IPS DF 19.7 (cell line): ENCODE data around the gene PTPRQ.
A peak's percentile ranks its signal among the peaks of the same experiment; 100 is the strongest.
"Not testable (repeated sequence)": the region's sequence is repeated elsewhere in the genome, so short reads cannot be mapped to it uniquely, and the experiment has no call there.

Source experiments
- DNase-seq: peaks from one replicate; pipeline ENCODE4 v3.0.0-alpha.2; 2013; ENCODE audit warnings: low read depth, low spot score

The PTPRQ gene

DNA sequence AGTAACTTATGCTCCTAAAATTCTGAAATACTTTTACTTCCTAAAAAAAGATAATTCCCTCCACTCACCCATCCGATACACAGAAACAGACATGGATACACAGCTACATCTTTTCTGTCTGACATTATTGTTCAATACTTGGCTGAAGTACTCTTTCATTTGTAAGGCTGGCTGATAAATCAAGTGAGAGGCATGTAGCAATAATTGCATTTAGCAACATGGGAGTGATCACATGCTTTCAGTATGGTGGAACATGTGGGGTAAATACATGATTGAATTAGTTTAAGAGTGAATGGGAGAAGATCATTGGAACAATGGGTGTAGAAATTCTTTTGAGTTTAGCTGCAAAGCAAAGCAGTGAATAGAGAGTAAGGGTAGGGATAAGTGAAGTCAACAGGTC is 25.6 kb downstream of the PTPRQ start:
- DNase-seq = no peak

DNA sequence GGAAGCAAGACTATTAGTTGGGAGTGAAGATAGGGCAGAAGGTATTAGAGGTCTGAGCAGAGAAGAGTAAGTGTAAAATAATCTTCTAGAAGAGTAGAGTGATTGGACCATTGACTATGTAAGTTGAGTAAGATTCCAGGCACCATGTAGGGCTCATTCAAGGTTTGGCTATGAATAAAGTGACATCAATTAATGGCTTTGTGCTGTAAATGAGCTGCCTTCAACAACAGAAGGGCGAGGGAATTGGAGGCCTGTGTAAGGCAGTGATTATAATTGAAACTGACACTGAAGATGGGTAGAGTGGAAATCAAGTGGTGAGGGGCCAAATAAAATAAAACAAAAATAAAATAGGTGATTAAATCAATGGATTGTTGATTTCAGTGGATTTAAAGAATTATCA is 26.4 kb downstream of the PTPRQ start:
- DNase-seq = peak; percentile 45

DNA sequence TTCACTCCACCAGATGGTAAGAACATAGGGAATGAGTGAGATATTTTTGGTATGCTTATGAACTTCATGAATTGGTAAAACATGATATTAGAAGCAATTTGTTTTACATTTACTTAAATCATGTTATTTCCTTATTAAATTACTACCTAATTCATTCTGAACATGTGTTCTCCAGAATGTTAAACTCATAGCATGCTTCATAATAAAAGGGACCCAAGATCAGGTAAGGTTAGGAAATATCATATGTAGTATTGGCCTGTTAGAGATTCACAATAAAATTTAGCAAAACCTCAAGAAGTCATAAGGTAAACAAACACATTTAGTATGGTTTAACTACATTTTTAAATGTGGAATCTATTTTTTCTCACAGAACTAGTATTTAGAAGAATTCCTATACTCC is 28.2 kb downstream of the PTPRQ start:
- DNase-seq = no peak

DNA sequence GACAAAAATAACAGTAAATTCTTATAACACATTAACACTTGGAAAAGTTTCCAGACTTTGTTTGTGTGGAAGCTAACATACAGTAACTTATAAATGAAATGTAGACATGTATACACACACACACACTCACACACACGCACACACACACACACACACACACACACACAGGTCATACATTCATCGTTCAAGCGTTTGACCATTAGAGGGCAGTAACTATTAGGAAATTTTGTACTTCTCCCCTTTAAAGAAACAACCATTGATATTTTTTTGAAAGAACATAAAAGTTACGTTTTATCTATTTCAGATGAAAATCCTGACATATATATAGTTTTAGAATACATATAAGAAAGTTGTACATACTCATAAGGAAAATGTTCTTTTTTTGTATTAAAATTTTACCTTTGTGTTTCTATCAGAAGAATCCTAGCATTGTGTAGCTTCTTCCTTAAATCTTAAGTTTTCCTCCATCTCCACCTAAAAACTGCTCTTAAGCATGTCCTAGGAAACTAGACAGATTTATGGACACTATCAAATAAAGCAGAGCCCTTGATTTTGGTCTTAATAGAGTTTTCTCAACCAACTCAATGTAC is 29.0 kb downstream of the PTPRQ start:
- DNase-seq = no peak

DNA sequence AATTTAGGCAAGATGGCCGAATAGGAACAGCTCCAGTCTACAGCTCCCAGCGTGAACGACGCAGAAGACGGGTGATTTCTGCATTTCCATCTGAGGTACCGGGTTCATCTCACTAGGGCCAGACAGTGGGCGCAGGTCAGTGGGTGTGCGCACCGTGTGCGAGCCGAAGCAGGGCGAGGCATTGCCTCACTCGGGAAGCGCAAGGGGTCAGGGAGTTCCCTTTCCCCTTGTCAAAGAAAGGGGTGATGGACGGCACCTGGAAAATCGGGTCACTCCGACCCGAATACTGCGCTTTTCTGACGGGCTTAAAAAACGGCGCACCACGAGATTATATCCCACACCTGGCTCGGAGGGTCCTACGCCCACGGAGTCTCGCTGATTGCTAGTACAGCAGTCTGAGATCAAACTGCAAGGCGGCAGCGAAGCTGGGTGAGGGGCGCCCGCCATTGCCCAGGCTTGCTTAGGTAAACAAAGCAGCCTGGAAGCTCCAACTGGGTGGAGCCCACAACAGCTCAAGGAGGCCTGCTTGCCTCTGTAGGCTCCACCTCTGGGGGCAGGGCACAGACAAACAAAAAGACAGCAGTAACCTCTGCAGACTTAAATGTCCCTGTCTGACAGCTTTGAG is 33.6 kb downstream of the PTPRQ start:
- not testable (repeated sequence) for DNase-seq

DNA sequence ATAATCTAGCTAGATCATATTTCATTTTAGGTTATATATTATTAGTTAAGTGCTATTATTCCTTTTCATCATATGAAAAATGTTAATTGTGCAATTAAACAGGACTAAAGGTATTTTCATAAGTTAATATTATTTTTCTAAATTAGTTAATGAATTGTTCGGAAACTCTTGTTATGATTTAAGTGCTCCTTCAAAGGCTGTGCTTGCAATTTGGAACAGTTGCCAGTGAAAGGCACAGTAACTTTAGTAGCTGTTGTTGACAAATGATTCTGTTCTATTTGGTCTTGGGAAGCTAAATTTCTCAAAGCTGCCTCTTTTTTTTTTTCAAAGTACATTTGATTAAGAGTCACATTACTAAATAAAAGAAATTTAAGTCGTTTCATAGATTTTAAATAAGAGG is 40.7 kb downstream of the PTPRQ start:
- no peak for DNase-seq

DNA sequence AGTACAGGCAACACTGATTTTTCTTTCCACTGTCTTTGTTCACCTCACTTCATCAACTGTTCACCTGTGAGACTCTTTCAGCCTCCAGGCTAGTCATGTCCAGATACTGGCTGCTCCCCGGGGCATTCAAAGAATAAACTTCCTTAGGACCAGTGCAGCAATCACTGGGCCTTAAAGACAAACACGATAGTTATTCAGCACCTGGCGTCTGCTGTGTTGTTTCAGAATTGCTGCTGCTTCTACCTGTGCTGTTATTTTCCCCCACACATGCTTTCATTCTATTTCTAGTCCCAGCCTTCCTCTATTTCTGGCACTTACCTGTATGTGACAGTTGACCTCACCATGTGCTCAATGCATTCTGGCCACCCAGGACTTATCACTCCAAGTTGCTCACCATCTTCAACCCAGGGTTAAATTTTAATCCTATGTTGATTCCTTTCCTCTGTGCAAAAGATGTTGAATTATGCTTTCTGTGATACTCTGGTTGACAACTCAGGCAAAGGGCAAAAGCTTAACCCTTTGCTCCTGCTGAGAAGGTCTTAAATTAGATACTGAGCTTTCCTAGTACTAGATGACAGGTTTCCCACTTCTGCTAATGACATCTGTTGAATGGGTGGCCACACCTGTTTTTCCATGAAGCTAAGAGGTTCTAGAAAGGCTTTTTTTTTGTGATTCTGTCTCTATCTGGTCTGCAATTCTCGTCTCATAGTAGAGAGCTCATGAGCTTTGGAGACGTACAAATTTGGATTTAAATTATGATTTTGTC is 41.4 kb downstream of the PTPRQ start:
- no peak for DNase-seq

DNA sequence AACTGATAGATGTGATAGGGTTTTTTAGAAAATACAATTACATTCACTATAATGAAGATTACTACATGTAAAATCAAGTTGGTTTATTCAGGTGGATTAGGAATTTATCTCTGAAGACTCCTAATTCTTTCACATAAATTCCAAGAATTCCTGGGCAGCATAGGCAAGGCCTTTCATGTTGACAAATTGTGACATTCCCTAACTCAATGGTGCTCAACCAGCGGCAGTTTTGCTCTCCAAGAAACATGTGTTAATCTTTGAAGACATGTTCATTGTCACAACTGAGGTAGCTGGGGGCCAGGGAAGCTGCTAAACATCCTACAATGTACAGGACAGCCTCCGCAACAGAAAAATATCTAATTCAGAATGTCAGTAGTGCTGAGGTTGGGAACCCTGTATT is 46.3 kb downstream of the PTPRQ start:
- no peak for DNase-seq

DNA sequence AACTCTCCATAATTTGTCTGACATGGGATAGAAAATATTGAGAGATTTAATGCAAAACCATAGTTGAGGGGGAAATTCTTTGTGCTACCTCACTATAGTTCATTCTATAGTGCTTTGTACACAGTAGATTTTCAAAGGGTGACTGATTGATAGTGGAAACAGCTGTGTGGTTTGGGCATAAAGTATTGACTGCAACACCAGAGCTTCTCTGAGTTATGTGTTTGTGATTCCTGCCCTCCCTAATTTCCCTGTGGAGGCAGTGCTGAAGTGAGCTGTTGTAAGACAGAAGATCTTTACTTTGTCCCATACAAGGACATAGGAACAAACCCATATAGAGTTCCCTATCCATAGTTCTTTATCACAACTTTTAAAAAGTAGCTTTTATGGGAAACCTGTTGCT is 47.1 kb downstream of the PTPRQ start:
- DNase-seq = no peak

DNA sequence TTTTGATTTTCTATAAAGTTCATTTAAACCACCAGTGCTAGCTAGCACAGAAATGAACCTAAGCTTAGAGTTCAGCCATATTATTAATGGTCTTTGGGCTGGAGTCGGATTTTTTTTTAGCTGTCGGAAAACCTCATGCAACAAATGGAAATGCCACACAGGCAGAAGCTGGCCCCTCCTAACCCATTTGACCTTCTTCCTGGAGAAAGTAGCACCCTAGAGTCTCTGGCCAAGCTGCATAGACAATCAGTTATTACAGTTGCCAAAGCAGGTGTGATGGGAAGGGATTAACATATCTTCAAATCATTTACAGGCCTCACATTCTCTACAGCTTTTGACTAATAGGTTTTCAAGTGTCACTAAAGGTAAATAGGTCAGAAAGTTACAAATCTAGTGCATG is 49.4 kb downstream of the PTPRQ start:
- DNase-seq = no peak

DNA sequence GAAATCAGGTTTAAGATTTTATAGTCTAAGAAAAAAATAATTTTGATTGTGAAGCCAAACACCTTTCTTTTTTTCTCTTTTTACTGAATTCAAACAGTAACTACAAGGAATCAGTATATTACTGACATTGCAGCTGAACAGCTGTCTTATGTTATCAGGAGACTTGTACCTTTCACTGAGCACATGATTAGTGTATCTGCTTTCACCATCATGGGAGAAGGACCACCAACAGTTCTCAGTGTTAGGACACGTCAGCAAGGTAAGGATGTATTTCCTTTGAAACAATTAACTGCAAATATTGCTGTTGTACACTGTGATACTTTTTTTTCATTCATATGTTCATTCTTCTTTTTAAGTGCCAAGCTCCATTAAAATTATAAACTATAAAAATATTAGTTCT is 50.8 kb downstream of the PTPRQ start:
- DNase-seq = no peak

DNA sequence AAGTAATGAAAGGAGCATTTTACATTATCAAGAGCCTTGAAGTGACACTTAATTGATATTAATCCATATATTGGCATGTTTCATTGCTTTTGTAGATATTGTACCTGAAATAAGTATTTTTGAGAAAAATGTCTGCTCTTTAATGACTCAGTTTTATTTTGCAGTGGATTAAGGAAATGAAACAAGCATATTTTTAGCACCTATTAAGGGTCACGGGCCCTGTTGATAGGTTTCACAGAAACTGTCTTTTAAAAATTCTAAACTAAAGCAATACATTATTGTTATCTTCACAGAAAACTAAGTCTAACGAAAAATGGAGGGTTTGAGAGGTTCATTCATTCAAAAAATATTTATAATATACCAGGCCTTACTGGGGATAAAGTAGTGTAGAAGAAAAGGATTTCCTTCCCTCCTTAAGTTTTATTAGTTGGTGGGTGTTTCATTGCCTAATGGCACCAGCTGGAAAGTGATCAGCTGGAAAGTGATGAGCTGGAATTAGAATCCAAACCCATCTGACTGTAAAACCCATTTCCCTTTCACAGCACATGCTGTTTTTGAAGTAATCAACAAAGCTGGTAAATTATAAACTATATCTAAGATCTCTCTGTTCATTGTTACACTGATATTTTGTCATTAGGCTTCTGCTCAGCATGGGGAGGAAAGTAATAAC is 54.2 kb downstream of the PTPRQ start:
- DNase-seq = no peak

DNA sequence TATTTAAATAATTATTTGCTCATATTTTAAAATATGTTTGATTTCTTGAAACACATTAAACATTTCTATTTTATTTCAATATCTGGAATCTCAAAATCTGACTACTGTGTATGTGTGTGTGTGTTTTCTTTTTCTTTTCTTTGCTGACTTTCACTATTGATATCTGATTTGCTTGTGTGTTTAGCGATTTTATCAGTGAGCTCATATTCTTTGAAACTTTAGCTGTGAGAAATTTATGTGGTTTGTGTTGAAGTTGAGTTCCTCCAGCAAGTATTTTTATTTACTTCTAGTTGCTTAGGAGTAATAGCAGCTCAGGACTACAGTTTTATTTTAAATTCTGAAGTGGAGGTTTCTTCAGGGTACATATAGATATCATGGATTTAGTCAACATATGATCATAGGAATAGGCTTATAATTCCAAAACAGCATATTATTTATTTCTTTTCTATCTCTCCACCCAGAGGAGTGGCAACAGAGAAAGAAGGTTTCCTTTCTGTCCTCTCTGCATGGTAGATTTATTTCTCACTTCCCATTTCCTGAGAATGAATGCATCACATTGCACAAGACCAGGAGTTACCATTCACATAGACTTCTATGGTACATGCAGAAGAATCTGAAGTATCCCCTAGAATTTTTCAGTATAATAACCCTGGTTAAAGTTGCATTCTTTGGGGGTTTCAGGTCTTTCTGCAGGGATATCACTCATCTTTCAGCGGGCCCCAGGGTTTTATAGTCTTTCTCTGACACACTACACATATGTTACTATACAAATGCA is 60.5 kb downstream of the PTPRQ start:
- DNase-seq = no peak

DNA sequence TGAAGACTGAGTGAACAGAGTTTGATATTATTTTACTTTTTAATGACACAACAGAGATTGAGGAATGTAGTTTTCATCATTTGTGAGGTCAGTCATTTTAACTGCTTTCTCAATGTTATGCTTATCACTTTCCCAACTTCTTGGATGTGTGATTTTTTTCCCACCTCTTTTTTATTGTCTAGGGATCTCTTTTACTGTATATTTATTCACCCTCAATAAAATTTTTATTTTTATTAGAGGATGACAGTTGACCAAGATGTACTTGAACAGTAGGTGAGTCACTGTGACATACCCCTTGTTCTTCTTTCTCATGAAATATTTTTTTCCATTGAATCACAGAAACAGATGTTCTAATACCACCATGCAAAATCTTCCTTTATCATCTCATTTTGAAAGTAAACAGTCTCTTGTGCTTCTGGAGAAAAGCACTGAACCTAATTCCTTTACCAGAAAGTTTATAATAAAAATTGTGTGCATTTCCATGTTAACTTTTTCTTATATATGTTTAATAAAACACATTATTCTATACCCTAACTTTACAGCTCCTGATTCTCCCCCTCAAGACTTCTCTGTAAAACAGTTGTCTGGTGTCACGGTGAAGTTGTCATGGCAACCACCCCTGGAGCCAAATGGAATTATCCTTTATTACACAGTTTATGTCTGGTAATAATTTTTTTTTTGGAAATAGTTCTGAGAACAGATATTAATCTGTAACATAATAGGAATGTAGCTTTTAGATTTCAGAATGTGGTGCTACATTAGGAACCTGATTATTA is 65.9 kb downstream of the PTPRQ start:
- DNase-seq = no peak

DNA sequence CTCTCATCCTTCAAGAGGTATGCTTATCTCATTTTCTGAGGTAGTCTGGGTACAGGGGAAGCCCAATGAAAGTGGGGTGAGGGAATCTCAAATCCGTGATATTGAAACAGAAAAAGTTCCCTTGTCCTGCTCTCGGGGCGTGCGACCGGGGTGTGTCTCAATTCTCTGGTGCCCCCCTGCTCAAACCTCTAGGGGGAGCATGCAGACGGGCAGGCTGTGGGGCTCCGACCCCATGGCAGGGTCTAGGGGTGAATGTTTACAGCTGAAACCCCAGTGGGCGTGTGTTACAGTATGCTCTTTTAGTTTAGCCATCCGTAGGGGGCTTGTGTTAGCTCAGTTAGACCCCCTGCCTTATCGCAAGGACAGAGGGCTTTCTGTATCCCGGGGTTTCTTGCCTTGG is 68.7 kb downstream of the PTPRQ start:
- no peak for DNase-seq

DNA sequence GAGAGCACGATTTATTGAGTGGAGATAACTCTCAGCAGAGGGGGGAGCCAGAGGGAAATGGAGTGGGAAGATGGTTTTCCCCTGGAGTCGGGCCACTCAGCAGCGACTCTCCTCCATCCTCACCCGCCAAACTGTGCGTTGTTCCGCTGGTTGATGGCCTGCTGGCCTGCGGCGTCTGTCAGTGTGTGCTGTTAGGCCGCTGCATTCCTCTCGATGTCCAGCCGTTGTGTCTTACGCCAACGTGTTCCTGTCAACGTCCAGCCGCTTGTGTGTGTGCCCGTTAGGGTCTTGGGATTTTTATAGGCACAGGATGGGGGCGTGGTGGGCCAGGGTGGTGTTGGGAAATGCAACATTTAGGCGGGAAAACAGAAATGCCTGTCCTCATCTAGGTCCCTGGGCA is 69.2 kb downstream of the PTPRQ start:
- no peak for DNase-seq

DNA sequence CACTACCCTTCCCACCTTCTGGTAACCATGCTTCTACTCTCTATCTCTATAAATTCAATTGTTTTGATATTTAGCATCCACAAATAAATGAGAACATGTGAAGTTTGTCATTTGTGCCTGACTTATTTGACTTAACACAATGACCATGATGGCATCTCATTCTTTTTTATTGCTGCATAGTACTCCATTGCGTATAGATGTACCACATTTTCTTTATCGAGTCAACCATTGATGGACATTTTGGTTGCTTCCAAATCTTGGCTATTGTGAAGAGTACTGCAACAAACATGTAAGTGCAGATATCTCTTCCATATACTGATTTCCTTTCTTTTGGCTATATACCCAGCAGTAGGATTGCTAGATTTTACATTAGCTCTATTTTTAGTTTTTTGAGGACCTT is 73.6 kb downstream of the PTPRQ start:
- no peak for DNase-seq

DNA sequence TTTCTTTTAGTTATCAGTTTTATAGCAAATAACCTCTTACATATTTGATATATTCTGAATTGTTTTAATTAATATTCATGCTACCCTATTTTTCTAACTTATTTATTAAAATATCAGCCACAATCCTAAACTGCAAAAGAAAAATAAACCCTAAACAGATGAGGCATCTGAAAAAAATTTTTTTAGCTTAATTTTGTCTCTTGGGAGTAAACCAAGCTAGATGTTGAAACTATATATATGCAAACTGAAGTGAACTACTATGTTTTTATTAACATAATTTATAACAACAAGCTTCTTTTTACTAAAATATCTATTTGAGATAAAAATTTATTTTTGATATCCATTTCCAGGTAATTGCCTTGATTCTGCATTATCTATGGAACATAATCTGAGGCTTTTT is 87.6 kb downstream of the PTPRQ start:
- no peak for DNase-seq

DNA sequence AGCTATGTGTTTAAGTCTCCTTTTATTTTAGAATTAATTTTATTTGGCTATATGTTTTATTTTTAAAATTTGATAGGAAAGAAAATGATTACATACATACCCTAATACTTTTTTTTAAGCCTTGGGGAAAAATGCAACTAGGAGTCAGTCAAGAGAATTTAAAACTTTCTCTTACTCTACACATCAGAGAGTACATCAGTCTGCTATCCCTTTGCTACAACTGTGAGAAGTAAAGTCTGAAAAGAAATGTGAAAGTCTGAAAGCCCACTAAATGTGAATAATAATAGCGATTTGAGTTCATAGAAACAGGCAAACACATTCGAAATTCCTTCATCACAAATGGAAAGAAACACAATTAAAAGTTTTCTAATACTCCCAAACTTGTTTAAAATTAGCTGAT is 95.0 kb downstream of the PTPRQ start:
- DNase-seq = no peak

DNA sequence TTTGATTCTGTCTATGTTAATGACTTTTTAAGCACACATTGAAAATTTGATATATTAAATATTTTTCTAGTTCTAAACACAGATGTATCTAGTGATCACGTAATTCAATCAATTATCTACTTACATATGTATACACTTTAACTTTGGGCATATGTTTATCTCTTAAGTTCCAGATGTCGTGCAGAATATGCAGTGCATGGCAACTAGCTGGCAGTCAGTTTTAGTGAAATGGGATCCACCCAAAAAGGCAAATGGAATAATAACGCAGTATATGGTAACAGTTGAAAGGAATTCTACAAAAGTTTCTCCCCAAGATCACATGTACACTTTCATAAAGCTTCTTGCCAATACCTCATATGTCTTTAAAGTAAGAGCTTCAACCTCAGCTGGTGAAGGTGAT is 105.3 kb downstream of the PTPRQ start:
- no peak for DNase-seq

DNA sequence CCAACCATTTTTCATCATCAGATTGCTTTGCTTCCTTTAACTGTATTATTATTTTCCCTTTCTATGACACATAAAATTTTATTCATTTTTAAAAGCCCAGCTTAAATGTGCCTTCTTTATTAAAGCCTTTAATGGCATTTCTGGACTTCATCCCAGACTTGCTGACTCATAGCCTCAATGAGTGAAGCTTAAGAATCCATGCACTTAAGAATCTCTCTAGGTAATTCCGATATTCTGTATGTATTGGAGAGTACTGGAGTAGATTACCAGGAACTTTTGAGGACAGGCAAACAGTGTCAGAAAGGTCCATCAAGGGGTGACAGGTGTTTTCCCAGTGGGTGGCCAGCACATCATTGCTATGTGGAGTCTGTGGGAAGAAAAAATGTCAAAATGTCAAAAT is 107.9 kb downstream of the PTPRQ start:
- no peak for DNase-seq
